ENCODE results near the gene SFXN3. TPM values are rescaled to one million over a fixed set of nuclear protein-coding genes. Genes with fewer than 3 reads are reported as not detected.

SFXN3 gene
- total and polyA plus RNA-seq, 2 of the 13 experiments (the other 11 are each of a cell fraction or from before 2014, with no cell fraction given), result 16.8 to 71.5 TPM

GRCh38 chr10:101031796-101032636 is 982 bp downstream of the SFXN3 start (continued):
- TF ChIP-seq, protein P1, sequence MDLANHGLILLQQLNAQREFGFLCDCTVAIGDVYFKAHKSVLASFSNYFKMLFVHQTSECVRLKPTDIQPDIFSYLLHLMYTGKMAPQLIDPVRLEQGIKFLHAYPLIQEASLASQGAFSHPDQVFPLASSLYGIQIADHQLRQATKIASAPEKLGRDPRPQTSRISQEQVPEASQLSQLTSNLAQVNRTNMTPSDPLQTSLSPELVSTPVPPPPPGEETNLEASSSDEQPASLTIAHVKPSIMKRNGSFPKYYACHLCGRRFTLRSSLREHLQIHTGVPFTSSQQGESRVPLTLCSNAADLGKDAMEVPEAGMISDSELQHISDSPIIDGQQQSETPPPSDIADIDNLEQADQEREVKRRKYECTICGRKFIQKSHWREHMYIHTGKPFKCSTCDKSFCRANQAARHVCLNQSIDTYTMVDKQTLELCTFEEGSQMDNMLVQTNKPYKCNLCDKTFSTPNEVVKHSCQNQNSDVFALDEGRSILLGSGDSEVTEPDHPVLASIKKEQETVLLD (CRISPR knock-in tag; IDR thresholded peaks at IDR 0.05; ENCODE audit: low read depth), result no peak
- peak; percentile 68; the same call in 1 of the 2 replicates for TF ChIP-seq SKIL (CRISPR knock-in tag; IDR thresholded peaks at IDR 0.05; ENCODE audit: borderline replicate concordance)
- TF ChIP-seq, protein P2, sequence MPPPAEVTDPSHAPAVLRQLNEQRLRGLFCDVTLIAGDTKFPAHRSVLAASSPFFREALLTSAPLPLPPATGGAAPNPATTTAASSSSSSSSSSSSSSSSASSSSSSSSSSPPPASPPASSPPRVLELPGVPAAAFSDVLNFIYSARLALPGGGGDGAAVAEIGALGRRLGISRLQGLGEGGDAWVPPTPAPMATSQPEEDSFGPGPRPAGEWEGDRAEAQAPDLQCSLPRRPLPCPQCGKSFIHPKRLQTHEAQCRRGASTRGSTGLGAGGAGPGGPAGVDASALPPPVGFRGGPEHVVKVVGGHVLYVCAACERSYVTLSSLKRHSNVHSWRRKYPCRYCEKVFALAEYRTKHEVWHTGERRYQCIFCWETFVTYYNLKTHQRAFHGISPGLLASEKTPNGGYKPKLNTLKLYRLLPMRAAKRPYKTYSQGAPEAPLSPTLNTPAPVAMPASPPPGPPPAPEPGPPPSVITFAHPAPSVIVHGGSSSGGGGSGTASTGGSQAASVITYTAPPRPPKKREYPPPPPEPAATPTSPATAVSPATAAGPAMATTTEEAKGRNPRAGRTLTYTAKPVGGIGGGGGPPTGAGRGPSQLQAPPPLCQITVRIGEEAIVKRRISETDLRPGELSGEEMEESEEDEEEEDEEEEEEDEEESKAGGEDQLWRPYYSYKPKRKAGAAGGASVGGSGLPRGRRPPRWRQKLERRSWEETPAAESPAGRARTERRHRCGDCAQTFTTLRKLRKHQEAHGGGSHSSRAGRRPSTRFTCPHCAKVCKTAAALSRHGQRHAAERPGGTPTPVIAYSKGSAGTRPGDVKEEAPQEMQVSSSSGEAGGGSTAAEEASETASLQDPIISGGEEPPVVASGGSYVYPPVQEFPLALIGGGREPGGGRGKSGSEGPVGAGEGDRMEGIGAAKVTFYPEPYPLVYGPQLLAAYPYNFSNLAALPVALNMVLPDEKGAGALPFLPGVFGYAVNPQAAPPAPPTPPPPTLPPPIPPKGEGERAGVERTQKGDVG (CRISPR knock-in tag; IDR thresholded peaks at IDR 0.05; ENCODE audit: borderline replicate concordance), result no peak
- no peak; the same call in 1 of the 2 replicates for TF ChIP-seq NFYB (CRISPR knock-in tag; IDR thresholded peaks at IDR 0.05)
- TF ChIP-seq RAD51 (IDR thresholded peaks at IDR 0.05; ENCODE audit: borderline replicate concordance), result no peak
- TF ChIP-seq HNF1A (IDR thresholded peaks at IDR 0.05; ENCODE audit: low read depth), result no peak
- TF ChIP-seq HNF1A (CRISPR knock-in tag; IDR thresholded peaks at IDR 0.05; ENCODE audit: borderline replicate concordance), result 0 out of 2 replicates have a peak, but pooled peaks have one; percentile 2
- TF ChIP-seq ZNF546 (CRISPR knock-in tag; conservative IDR thresholded peaks at IDR 0.05), result 0 out of 2 replicates have a peak, but pooled peaks have one; percentile 26
- TF ChIP-seq ZMAT3 (CRISPR knock-in tag; conservative IDR thresholded peaks at IDR 0.05), result no peak
- no peak; the same call in 1 of the 2 replicates for TF ChIP-seq FOXJ3 (CRISPR knock-in tag; IDR thresholded peaks at IDR 0.05; ENCODE audit: borderline replicate concordance)
- TF ChIP-seq, protein P3, sequence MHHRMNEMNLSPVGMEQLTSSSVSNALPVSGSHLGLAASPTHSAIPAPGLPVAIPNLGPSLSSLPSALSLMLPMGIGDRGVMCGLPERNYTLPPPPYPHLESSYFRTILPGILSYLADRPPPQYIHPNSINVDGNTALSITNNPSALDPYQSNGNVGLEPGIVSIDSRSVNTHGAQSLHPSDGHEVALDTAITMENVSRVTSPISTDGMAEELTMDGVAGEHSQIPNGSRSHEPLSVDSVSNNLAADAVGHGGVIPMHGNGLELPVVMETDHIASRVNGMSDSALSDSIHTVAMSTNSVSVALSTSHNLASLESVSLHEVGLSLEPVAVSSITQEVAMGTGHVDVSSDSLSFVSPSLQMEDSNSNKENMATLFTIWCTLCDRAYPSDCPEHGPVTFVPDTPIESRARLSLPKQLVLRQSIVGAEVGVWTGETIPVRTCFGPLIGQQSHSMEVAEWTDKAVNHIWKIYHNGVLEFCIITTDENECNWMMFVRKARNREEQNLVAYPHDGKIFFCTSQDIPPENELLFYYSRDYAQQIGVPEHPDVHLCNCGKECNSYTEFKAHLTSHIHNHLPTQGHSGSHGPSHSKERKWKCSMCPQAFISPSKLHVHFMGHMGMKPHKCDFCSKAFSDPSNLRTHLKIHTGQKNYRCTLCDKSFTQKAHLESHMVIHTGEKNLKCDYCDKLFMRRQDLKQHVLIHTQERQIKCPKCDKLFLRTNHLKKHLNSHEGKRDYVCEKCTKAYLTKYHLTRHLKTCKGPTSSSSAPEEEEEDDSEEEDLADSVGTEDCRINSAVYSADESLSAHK (CRISPR knock-in tag; IDR thresholded peaks at IDR 0.05; ENCODE audit: borderline replicate concordance), result no peak
- 0 out of 2 replicates have a peak, but pooled peaks have one; percentile 65 for TF ChIP-seq ZFP36L1 (CRISPR knock-in tag; IDR thresholded peaks at IDR 0.05)
- TF ChIP-seq SIN3B (IDR thresholded peaks at IDR 0.05; ENCODE audit: low read length), result no peak
- no peak for TF ChIP-seq ZBTB21 (CRISPR knock-in tag; IDR thresholded peaks at IDR 0.05)
